Spleen (tissue), 11 donors: ENCODE measurements around the gene MC1R. TPM values are rescaled to one million over a fixed set of nuclear protein-coding genes. Genes with fewer than 3 reads are reported as not detected.

Source experiments
- DNase-seq: peaks from one replicate; pipeline ENCODE4 v3.0.0-alpha.2; 2020
- H3K27ac ChIP-seq, 8 donors: fragments of 200-600 bp; sonication (generic) in 7 of 8; 1 replicate in 4 of 8; 2 replicates in 4 of 8; pipeline versions ENCODE4 v1.5.0 to v1.8.0; 2016 to 2021; ENCODE audit warnings: inconsistent platforms in 4 of 8, mild to moderate bottlenecking in 4 of 8, moderate library complexity in 1 of 8
- H3K27me3 ChIP-seq, 7 donors: fragments of 200-600 bp; sonication (generic) in 6 of 7; replicated peaks in 1 of 7; 1 replicate in 4 of 7; 2 replicates in 3 of 7; pipeline versions ENCODE4 v1.5.0 to v1.8.0; 2016 to 2021; ENCODE audit warnings: inconsistent platforms in 3 of 7, mild to moderate bottlenecking in 1 of 7
- H3K36me3 ChIP-seq, 6 donors: fragments of 200-600 bp; sonication (generic) in 5 of 6; 1 replicate in 4 of 6; 2 replicates in 2 of 6; pipeline versions ENCODE4 v1.5.0 to v1.8.0; 2016 to 2021; ENCODE audit warnings: inconsistent platforms in 2 of 6
- H3K4me1 ChIP-seq, 6 donors: fragments of 200-600 bp; sonication (generic) in 5 of 6; 1 replicate in 3 of 6; 2 replicates in 3 of 6; pipeline versions ENCODE4 v1.5.0 to v1.8.0; 2016 to 2021; ENCODE audit warnings: inconsistent platforms in 3 of 6
- H3K4me3 ChIP-seq, 8 donors: fragments of 200-600 bp; sonication (generic) in 7 of 8; 1 replicate in 4 of 8; 2 replicates in 4 of 8; pipeline versions ENCODE4 v1.5.0 to v1.8.0; 2016 to 2021; ENCODE audit warnings: inconsistent platforms in 4 of 8, mild to moderate bottlenecking in 4 of 8, moderate library complexity in 2 of 8
- H3K9me3 ChIP-seq, 8 donors: fragments of 200-600 bp; sonication (generic) in 7 of 8; 1 replicate in 4 of 8; 2 replicates in 4 of 8; pipeline versions ENCODE4 v1.5.0 to v1.8.0; 2016 to 2021; ENCODE audit warnings: inconsistent platforms in 4 of 8
- POLR2A ChIP-seq, 3 donors: fragments of 450-650 bp; IDR thresholded peaks; one replicate each; pipeline ENCODE4 v1.5.1; 2017; ENCODE audit warnings: antibody characterized with exemption in 3 of 3, mild to moderate bottlenecking in 1 of 3
- POLR2AphosphoS5 ChIP-seq, 3 donors: sonication (generic); formaldehyde crosslinking; IDR thresholded peaks; one replicate each; pipeline ENCODE4 v1.5.1; 2017; ENCODE audit warnings: antibody characterized with exemption in 3 of 3
- WGBS, 5 donors: extraction: QIAGEN DNeasy Blood & Tissue Kit in 3 of 5; methylation state at CpG; one replicate each; pipeline versions ENCODE4 v1.1.5 to v1.1.7; 2013 to 2018; 5-methylcytosine and 5-hydroxymethylcytosine counted together
- intact Hi-C: fragments of 100-400 bp; cut with DNase I; formaldehyde crosslinking; loops from one replicate; pipeline ENCODE4 v1.15.0; 2023; ENCODE audit warnings: low total_unique reads
- polyA plus RNA-seq, 3 donors: library from polyadenylated mRNA; stranded (reverse); fragments of 200-250 nt; gene quantifications; one replicate each; pipeline ENCODE4 v1.2.1, GENCODE V29; 2013
- total RNA-seq, 7 donors: library from RNA; depleted of rRNA in 3 of 7; stranded (reverse); fragments of >200 nt in 3 of 7; fragmentation: NEBNext Ultra II Directional in 4 of 7; extraction: Animal tissue kit (Norgen Biotek cat#: 25700) in 4 of 7; gene quantifications; one replicate each; pipeline versions ENCODE4 v1.1.0 to v1.2.1, GENCODE V29; 2016 to 2021
- TF ChIP-seq, protein P1 (sequence below), 11 experiments: fragments of 200-600 bp in 7 of 11; fragments of 450-650 bp in 4 of 11; sonication (generic) in 4 of 11; IDR thresholded peaks in 8 of 11; conservative IDR thresholded peaks in 3 of 11; 1 replicate in 7 of 11; 2 replicates in 4 of 11; pipeline versions ENCODE4 v1.4.0 to v1.8.0; 2016 to 2021; ENCODE audit warnings: antibody characterized with exemption in 11 of 11, inconsistent platforms in 4 of 11, mild to moderate bottlenecking in 1 of 11
- donor health status: healthy with polysubstance abuse.
- donor health status: DM: no; HTN: no; CAD: no; lungs with moderate emphysema.
- donor health status: DM: no; HTN: no; CAD: no.
- donor health status: Bipolar disorder and iron deficiency.
- donor health status: healthy.
- donor health status: DM: no; HTN: no; CAD: no.
- donor health status: DM: yes; HTN: yes; CAD: no.

The MC1R gene
- total and polyA plus RNA-seq, 10 donors = 2.4 to 12.5 (median 4.5) TPM

GRCh38 chr16:89881368-89881730 is 37.3 kb upstream of the MC1R start:
- intact Hi-C loops = no loop called here
- DNase-seq = no peak
- Histone ChIP-seq H3K4me3 (no peak overlapping the region), H3K4me1 (peaks cover 0 to 15% (median under 1%) of the 10 kb centered on the region in 6 donors), H3K36me3 (peaks cover 10 to 98% (median 76%) of the 10 kb centered on the region in 6 donors), H3K9me3 (no peaks in the 10 kb centered on the region), H3K27ac (no peak overlapping the region), H3K27me3 (no peaks in the 10 kb centered on the region)
- TF ChIP-seq POLR2A (IDR thresholded peaks at IDR 0.05) (no peak), POLR2AphosphoS5 (IDR thresholded peaks at IDR 0.05) (no peak)
- TF ChIP-seq, protein P1, sequence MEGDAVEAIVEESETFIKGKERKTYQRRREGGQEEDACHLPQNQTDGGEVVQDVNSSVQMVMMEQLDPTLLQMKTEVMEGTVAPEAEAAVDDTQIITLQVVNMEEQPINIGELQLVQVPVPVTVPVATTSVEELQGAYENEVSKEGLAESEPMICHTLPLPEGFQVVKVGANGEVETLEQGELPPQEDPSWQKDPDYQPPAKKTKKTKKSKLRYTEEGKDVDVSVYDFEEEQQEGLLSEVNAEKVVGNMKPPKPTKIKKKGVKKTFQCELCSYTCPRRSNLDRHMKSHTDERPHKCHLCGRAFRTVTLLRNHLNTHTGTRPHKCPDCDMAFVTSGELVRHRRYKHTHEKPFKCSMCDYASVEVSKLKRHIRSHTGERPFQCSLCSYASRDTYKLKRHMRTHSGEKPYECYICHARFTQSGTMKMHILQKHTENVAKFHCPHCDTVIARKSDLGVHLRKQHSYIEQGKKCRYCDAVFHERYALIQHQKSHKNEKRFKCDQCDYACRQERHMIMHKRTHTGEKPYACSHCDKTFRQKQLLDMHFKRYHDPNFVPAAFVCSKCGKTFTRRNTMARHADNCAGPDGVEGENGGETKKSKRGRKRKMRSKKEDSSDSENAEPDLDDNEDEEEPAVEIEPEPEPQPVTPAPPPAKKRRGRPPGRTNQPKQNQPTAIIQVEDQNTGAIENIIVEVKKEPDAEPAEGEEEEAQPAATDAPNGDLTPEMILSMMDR (IDR thresholded peaks at IDR 0.05 in 8 of 11, conservative IDR thresholded peaks at IDR 0.05 in 3 of 11) = no peak
- WGBS, 5 donors = 96 to 98% (median 97%) methylated on average over 6 of the region's 6 CpGs

DNA sequence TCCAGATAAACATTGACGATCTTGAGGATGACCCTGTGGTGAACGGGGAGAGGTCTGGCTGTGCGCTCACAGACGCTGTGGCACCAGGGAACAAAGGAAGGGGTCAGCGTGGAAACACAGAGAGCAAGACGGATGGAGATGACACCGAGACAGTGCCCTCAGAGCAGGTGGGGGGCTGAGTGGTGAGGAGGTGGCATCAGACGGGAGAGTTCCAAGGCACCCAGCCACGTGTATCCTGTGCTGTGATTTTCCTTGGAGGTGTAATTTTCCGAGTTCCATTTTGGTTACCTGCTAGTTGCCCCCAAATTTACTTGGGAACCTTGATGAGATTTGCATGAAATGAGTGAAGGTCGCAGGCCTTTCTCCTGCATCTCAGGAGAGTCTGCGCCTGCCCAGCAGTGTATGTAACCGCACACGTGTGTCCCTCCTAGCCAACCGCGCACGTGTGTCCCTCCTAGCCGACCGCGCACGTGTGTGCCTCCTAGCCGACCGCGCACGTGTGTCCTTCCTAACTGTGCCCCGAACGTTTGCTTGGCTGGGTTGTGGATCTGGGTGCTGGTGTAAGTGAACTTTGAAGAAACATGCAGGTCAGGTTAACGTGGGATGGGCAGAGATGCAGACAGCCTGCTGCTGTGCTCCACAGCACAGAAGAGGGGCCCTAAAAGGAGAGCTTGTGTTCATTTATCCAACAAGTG is 35.2 kb upstream of the MC1R start:
- peaks cover 0 to 7% (median 0%) of the 10 kb centered on the region in 6 donors for H3K4me1 ChIP-seq
- intact Hi-C loops = no loop called here

DNA sequence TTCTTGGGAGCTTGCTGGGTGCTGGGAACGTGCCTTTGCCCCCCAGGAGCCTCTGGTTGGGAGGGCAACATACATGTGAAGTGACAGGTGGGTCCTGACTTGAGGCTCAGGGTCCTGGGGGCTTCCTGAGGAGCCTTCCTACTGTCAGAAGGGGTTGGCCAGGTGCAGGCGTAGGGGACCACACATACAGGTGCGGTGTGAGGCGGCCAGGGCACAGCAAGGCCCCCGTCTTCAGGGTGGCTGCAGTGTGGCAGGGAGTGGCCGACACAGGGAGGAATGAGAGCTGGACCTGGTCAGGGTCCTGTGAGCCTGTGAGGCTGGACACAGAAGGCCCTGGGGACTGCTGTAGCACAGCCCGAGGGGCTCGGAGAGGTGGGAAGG is 34.6 kb upstream of the MC1R start:
- DNase-seq = no peak
- peaks cover 12 to 98% (median 89%) of the 10 kb centered on the region in 6 donors for H3K36me3 ChIP-seq

More for the DNA sequence above, 35.2 kb upstream of the MC1R start:
- peak in 1 of 3 donors; percentile 55 for TF ChIP-seq POLR2AphosphoS5 (IDR thresholded peaks at IDR 0.05)
- TF ChIP-seq POLR2A (IDR thresholded peaks at IDR 0.05) = no peak
- TF ChIP-seq, protein P1 (IDR thresholded peaks at IDR 0.05 in 8 of 11, conservative IDR thresholded peaks at IDR 0.05 in 3 of 11) = no peak
- no peak overlapping the region for H3K27ac ChIP-seq
- H3K4me3 ChIP-seq = no peak overlapping the region
- H3K27me3 ChIP-seq = no peaks in the 10 kb centered on the region
- peaks cover 12 to 98% (median 90%) of the 10 kb centered on the region in 6 donors for H3K36me3 ChIP-seq
- no peak for DNase-seq
- 92 to 96% (median 95%) methylated on average over 28 of the region's 28 CpGs for WGBS, 5 donors
- no peaks in the 10 kb centered on the region for H3K9me3 ChIP-seq

GRCh38 chr16:89887243-89887642 is 31.4 kb upstream of the MC1R start:
- no peak for DNase-seq
- TF ChIP-seq POLR2A (IDR thresholded peaks at IDR 0.05) (no peak), POLR2AphosphoS5 (IDR thresholded peaks at IDR 0.05) (peak in 1 of 3 donors; percentile 54)
- H3K4me3 ChIP-seq = no peak overlapping the region
- intact Hi-C loops = no loop called here
- H3K9me3 ChIP-seq = no peaks in the 10 kb centered on the region
- no peaks in the 10 kb centered on the region for H3K4me1 ChIP-seq
- no peaks in the 10 kb centered on the region for H3K27me3 ChIP-seq
- H3K27ac ChIP-seq = no peak overlapping the region
- H3K36me3 ChIP-seq = peaks cover 12 to 100% (median 95%) of the 10 kb centered on the region in 6 donors
- 94 to 97% (median 96%) methylated on average over 14 of the region's 14 CpGs for WGBS, 5 donors

More for the DNA sequence above, 34.6 kb upstream of the MC1R start:
- Histone ChIP-seq H3K27me3 (no peaks in the 10 kb centered on the region), H3K4me3 (no peak overlapping the region), H3K4me1 (peaks cover 0 to 7% (median 0%) of the 10 kb centered on the region in 6 donors), H3K9me3 (no peaks in the 10 kb centered on the region), H3K27ac (no peak overlapping the region)
- intact Hi-C loops = no loop called here
- WGBS, 5 donors = 95 to 99% (median 95%) methylated on average over 8 of the region's 8 CpGs
- TF ChIP-seq POLR2AphosphoS5 (IDR thresholded peaks at IDR 0.05) (peak in 1 of 3 donors; percentile 55), POLR2A (IDR thresholded peaks at IDR 0.05) (no peak)
- TF ChIP-seq, protein P1 (IDR thresholded peaks at IDR 0.05 in 8 of 11, conservative IDR thresholded peaks at IDR 0.05 in 3 of 11) = no peak
